Brain microvascular endothelial cell (primary cell): ENCODE data around the gene OTUD5.

Experiments
- DNase-seq: peaks from one replicate; pipeline ENCODE4 v3.0.0-alpha.2; 2020
- H3K27ac ChIP-seq: fragments of 250-450 bp; sonication (Bioruptor Pico); 2 replicates; pipeline ENCODE4 v1.5.1; 2020; ENCODE audit warnings: mild to moderate bottlenecking, moderate library complexity
- H3K27me3 ChIP-seq: fragments of 250-450 bp; sonication (Bioruptor Pico); replicated peaks from 2 replicates; pipeline ENCODE4 v1.5.1; 2020; ENCODE audit warnings: mild to moderate bottlenecking
- H3K36me3 ChIP-seq: fragments of 250-450 bp; sonication (Bioruptor Pico); replicated peaks from 2 replicates; pipeline ENCODE4 v1.5.1; 2020; ENCODE audit warnings: mild to moderate bottlenecking
- H3K4me3 ChIP-seq: 2 replicates; pipeline ENCODE4 v1.5.1; 2011; ENCODE audit warnings: low read depth, mild to moderate bottlenecking, control low read depth, low read length, moderate library complexity
- CTCF ChIP-seq: IDR thresholded peaks from 2 replicates; pipeline ENCODE4 v1.5.1; 2011; ENCODE audit warnings: low read depth, mild to moderate bottlenecking, moderate library complexity, low read length, control low read depth, inconsistent platforms; ENCODE audit errors: missing control alignments
- in situ Hi-C: cut with HindIII; loops from 2 replicates; pipeline ENCODE4 v1.10.0; 2017; ENCODE audit warnings: low sequenced_read_pairs, low pct_ligation_motif_present

Gene OTUD5

GRCh38 chrX:48938721-48939425, 18.5 kb downstream of the OTUD5 start:
- no peak for TF ChIP-seq CTCF
- H3K27ac ChIP-seq = no peak overlapping the region

DNA sequence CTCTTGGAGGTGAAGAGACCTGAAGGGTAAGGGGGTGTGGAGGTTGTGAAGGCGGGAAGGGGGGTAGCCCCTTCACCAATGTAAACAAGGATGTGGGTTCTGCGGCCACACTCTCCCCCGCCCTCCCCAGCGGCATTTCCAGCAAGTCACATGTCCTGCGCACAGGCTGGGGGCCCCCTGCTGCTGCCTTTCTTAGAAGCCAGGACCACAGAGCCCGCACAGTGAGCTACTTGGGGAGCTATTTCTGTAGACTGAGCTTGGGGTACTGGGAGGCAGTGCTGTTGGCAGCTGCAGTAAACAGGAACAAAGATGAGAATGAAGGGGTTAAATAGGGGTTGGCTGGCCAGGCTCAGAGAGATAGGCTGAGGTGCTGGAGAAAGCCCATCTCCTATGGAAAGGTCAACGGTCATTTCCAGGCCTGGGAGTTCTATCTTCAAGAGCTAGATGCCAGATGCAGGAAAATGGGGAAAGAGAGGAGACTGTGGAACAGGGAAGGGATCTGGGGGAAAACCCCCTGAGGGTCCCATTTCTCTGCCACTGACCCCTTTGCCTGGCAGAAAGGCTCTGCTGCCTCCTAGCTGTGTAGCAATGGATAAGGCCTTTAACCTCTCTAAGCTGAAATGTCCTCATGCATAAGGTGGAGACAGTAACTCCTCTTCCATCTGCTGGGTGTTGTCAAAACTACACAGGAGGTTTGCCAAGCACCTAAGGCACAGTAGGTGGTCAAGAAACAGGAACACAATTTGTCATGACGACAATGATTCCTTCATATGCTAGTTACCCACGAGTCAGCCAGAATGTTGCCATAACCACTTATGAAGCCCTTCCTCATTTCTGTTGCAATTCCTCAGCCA, 20.1 kb downstream of the OTUD5 start:
- Histone ChIP-seq H3K36me3 (peaks cover 5% of the 10 kb centered on the region), H3K4me3 (no peak overlapping the region), H3K27me3 (no peaks in the 10 kb centered on the region), H3K27ac (no peak overlapping the region)
- TF ChIP-seq CTCF = peak; percentile 34
- in situ Hi-C loops = no loop called here
- peak; percentile 36 for DNase-seq

More at GRCh38 chrX:48938721-48939425, 18.5 kb downstream of the OTUD5 start:
- Histone ChIP-seq H3K4me3 (no peak overlapping the region), H3K27me3 (no peaks in the 10 kb centered on the region), H3K36me3 (peaks cover 4% of the 10 kb centered on the region)
- in situ Hi-C loops = no loop called here
- DNase-seq = no peak

DNA sequence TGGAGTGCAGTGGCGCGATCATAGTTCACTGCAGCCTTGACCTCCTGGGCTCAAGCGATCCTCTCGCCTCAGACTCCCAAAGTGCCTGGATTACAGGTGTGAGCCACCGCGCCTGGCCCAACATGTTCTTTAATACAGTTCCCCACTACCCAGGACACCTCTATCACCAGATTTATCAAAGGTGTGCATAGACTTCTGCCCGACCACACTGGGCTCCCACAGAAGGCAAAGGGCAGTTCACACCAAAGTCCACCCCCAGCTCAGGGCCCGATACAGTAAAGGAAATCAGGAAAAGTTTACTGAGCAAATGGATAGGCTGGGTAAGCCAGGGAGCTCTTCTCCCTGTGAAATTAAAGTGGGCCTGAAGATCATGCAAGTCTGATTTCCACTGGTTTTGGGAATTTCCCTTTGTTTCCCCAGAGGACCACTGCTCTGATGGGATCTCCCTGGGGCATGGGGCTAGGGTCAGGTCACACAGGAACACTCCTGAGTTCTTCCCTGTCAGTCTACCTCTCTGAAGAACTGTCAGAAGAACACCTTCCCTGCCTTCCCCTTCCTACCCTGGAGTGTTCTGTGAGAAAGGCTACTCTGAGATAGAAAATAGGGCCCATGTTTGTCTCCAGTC, 20.9 kb downstream of the OTUD5 start:
- in situ Hi-C loops = no loop called here

DNA sequence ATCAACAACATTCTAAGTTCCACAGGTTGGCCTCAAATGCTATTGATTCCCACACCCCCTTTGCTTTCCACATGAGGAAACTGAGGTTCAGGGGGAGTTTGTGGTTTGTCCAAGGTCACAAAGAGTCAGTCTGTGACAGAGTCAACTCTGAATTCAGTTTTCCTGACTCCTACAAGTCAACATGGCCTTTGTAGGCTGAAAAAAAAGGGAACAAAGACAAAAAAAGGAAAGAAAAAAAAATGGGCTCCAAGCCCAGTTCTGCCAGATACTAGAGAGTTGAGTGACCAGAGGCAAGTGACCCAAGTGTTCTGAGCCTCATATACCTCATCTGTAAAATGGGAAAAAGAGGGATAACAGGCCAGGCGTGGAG, 22.1 kb downstream of the OTUD5 start:
- H3K27ac ChIP-seq = no peak overlapping the region
- no peaks in the 10 kb centered on the region for H3K27me3 ChIP-seq
- no peak for TF ChIP-seq CTCF
- no peak overlapping the region for H3K4me3 ChIP-seq
- no peak for DNase-seq
- in situ Hi-C loops = no loop called here
- H3K36me3 ChIP-seq = peaks cover 5% of the 10 kb centered on the region

More for the DNA sequence above, 20.9 kb downstream of the OTUD5 start:
- no peak for DNase-seq
- Histone ChIP-seq H3K36me3 (peaks cover 5% of the 10 kb centered on the region), H3K27ac (no peak overlapping the region), H3K27me3 (no peaks in the 10 kb centered on the region), H3K4me3 (no peak overlapping the region)
- TF ChIP-seq CTCF = no peak

- no peak for TF ChIP-seq CTCF
- in situ Hi-C loops = no loop called here
- peaks cover 5% of the 10 kb centered on the region for H3K36me3 ChIP-seq
- H3K27me3 ChIP-seq = no peaks in the 10 kb centered on the region
- no peak overlapping the region for H3K4me3 ChIP-seq
- H3K27ac ChIP-seq = no peak overlapping the region
- DNase-seq = no peak
Observed at GRCh38 chrX:48934581-48935300, 22.7 kb downstream of the OTUD5 start.
